Measurements from ENCODE around the gene GIGYF2.

DNA sequence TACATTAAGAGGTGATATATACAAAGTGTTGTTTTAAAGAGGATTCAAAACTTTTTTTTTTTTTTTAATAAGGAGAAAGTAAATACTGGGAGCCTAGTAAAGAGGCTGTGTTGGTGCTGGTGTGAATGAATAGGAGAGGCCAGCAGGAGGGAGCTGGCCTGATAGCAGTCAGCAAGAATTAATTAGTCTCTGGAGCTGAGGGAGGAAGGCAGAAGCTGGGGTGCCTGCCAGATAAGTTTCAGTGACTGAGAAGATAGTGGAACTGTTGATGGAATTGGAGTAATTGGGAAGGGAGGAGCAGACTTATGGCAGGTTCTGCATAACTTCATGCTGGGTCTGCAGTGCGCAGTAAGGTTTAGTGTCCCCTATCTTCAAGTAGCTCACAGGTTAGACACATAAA lies 136.7 kb downstream of the GIGYF2 start:
- TF ChIP-seq POLR2A (IDR thresholded peaks at IDR 0.05): no peak
- TF ChIP-seq, protein P1, sequence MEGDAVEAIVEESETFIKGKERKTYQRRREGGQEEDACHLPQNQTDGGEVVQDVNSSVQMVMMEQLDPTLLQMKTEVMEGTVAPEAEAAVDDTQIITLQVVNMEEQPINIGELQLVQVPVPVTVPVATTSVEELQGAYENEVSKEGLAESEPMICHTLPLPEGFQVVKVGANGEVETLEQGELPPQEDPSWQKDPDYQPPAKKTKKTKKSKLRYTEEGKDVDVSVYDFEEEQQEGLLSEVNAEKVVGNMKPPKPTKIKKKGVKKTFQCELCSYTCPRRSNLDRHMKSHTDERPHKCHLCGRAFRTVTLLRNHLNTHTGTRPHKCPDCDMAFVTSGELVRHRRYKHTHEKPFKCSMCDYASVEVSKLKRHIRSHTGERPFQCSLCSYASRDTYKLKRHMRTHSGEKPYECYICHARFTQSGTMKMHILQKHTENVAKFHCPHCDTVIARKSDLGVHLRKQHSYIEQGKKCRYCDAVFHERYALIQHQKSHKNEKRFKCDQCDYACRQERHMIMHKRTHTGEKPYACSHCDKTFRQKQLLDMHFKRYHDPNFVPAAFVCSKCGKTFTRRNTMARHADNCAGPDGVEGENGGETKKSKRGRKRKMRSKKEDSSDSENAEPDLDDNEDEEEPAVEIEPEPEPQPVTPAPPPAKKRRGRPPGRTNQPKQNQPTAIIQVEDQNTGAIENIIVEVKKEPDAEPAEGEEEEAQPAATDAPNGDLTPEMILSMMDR (IDR thresholded peaks at IDR 0.05): no peak

Measured in heart left ventricle (tissue), 13 donors.